LNCAP (cell line): ENCODE data around the gene ARID1B.

Source experiments
- TF ChIP-seq, protein P1 (sequence below): fragments of 450-650 bp; IDR thresholded peaks from 2 replicates; pipeline ENCODE4 v1.5.1; 2017; ENCODE audit warnings: mild to moderate bottlenecking

ARID1B gene

DNA sequence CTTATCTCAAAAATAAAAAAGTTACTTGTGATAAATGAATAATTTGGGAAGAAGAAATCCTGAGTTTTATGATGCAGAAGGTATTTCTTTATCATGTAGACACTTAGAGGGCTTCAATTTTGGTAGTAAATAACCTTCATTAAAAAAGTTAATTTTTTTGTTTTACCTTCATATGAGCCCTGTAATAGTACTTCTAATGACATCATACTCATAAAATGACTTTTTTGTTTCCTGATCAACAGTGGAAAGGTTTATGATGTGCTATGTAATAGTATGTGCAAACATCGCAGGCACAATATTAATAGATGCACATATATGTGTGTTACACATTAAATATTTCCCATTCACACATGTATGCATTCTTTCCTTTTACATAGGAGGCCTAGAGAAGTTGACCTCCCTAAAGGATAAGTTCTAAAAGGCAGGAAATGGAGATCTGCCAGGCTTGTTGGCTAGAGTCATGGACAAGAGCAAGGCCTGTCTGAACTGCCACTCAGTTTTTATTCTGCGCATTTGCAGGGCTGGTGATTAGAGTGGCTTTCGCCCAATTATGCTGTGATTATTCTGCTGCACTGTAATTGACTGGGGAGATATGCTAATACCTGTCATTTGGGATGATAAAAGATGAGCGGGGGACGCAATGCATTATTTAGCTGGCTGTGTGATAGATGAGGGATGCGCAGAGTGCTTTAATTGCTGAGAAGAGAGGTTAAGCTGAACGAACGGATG, 273.5 kb downstream of the ARID1B start:
- TF ChIP-seq, protein P1, sequence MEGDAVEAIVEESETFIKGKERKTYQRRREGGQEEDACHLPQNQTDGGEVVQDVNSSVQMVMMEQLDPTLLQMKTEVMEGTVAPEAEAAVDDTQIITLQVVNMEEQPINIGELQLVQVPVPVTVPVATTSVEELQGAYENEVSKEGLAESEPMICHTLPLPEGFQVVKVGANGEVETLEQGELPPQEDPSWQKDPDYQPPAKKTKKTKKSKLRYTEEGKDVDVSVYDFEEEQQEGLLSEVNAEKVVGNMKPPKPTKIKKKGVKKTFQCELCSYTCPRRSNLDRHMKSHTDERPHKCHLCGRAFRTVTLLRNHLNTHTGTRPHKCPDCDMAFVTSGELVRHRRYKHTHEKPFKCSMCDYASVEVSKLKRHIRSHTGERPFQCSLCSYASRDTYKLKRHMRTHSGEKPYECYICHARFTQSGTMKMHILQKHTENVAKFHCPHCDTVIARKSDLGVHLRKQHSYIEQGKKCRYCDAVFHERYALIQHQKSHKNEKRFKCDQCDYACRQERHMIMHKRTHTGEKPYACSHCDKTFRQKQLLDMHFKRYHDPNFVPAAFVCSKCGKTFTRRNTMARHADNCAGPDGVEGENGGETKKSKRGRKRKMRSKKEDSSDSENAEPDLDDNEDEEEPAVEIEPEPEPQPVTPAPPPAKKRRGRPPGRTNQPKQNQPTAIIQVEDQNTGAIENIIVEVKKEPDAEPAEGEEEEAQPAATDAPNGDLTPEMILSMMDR, result no peak

DNA sequence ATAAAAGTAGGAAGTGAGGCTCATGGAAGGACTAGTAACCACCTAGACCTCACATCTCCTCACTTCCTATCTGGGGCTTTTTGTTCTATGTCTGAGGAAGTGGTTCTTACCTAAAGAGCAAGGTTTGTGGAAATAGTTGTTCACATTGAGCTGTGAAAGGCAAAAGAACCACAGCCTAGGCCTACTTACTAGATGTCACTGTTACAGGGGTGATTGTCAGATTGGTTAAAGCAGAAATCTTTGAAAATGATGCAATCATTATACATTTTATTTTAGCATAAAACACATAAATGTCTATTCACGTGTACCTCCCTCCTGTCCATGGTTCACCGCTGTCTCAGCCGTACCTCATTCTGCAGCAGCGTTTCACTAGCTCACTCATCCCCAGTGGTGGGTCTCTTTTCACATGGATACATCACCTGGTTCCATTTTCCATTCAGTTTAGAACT, 277.4 kb downstream of the ARID1B start:
- TF ChIP-seq, protein P1, result no peak

DNA sequence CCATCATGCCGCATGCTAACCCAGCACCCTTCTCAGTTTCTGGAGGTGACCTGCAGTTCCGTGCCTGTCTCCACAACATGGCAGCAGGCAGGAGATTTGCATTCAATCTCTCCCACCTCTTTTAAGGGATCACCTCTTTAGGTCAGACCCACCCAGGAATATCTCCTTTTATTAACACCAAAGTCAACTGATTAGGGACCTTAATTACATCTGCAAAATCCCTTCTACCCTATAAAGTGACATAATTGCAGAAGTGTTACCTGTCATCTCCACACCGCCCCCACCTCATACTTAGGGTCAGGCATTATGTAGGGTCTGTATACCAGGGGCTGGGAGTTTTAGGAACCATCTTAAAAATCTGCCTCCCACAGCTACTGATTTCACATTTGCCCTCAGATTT, 278.7 kb downstream of the ARID1B start:
- TF ChIP-seq, protein P1, result no peak

DNA sequence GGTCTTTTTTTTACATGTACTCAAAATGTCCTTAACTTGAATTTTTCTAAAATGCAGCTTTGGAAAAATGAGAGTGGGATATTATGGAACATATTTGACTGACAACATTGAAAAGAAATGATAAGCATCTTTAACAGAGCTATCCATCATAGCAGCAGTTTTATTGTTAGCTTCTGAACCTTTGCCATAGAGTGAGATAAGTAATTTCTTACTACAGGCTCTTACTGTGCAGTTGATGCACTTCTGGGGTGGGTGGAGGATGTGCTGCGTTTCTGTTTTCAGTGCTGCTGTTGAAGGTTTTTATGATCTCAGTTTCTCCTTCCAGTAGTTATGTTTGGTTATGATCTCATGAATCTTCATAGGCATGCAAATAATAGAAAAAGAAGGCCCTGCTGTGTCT, 279.1 kb downstream of the ARID1B start:
- TF ChIP-seq, protein P1, result no peak

DNA sequence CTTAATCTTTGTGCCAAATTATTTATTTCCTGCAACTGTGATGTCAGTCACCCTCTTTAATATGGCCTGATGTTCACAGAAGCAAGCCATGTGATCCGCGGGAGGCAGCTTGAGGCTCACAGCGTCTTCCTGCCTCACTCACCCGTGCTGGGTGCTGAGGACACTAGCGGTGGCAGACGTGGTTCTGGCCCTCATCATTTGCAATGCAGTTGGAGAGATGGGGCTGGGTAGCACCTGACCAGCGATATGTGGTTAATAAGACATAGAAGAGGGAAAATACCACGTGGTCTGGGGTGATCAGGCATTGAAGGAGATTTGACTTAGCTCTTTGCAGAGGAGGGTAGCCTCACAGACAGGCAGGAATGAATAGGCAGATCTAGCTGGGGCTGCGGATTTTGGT, 281.4 kb downstream of the ARID1B start:
- TF ChIP-seq, protein P1, result no peak

DNA sequence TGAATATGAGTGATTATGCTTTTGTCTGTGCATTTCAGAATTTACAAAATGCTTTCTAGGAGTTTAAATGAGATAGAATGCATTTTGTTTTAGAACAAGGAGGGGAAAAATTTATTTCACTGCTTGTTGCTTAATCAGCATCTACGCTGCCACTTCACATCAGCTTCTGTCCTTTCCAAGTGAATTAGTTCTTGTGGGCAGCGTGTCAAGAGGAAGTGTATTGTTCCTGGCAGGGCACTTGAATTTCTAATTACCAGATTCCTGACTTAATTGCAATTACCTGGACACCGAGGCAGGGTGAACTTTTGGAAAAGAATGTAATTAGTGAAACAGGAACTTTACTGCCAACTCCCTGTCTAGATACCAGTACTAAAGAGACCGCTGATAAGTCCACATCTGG, 282.6 kb downstream of the ARID1B start:
- TF ChIP-seq, protein P1, result no peak

DNA sequence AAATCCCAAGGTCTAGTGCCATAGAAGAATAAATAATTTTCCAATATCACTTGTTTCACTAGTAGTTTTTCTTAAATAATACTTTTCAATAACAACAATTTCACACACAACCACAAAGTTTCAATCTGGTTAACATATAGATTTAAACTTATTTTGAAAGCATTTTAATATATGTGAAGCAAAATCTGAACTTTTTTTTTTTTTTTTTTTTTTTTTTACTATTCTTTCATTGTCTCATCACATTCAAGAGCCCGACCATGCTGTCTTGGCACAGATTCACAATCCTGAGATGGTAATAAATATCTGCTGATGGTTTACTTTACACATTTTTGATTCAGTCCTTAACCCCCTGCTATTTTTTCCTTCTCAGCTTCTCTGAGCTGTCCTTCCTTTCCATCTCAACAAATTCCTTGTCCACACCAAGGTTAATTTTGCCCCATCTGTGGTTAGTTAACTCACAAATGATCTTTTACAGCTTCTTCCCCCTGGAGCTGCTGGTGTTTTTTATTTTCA, 283.3 kb downstream of the ARID1B start:
- TF ChIP-seq, protein P1, result no peak
